HepG2 (cell line): ENCODE results near the gene IKBKE. TPM values are rescaled to one million over a fixed set of nuclear protein-coding genes. Genes with fewer than 3 reads are reported as not detected.

Experiments used
- ATAC-seq: fragments of 200-7000 bp; cut with Tn5 transposase; 3 replicates; pipeline ENCODE4 v1.9.1; 2020; ENCODE audit warnings: mild to moderate bottlenecking, moderate library complexity
- BruUV-seq: library from RNA; stranded (reverse); fragments of 400-500 nt; replicated peaks from 2 replicates; lab custom pipeline; 2021; lab: Mats Ljungman, UMichigan
- CTCF ChIA-PET: fragments of 300-600 bp; formaldehyde crosslinking; extraction: SDS; loops from one replicate; lab custom pipeline; 2021; ENCODE audit warnings: low total read pairs, inconsistent platforms, low intra/inter-chr PET ratio; lab: Yijun Ruan, JAX
- POLR2A ChIA-PET: fragments of 350-600 bp; sonication (Branson Sonifier 250); formaldehyde crosslinking; loops from one replicate; lab custom pipeline; 2020; ENCODE audit warnings: antibody characterized with exemption, inconsistent platforms; lab: Yijun Ruan, JAX
- DNase-seq: peaks from one replicate; pipeline ENCODE4 v3.0.0-alpha.2; 2015; ENCODE audit warnings: low spot score
- FAIRE-seq: peaks from 3 replicates; lab custom pipeline; 2011; peaks lifted over from hg19 to GRCh38; lab: Jason Lieb, UNC
- H2AFZ ChIP-seq: one replicate; pipeline ENCODE4 v1.6.1; 2011; ENCODE audit warnings: low read length, inconsistent platforms
- H3K27ac ChIP-seq: fragments of 300-600 bp; 3 replicates; pipeline ENCODE4 v1.8.0; 2011; ENCODE audit warnings: mixed run types, mild to moderate bottlenecking, mixed read lengths, low read length, inconsistent platforms; ENCODE audit not compliant: insufficient read depth; ENCODE audit errors: extremely low read length
- H3K27me3 ChIP-seq, 2 experiments: fragments of 200-600 bp in 1 of 2; 2 replicates in 1 of 2; 3 replicates in 1 of 2; pipeline versions ENCODE4 v1.6.0 to v1.8.0; 2011; ENCODE audit warnings: low read length in 2 of 2, mild to moderate bottlenecking in 2 of 2, moderate library complexity in 2 of 2, inconsistent platforms in 1 of 2; ENCODE audit not compliant: insufficient read depth in 2 of 2, control insufficient read depth in 1 of 2
- H3K36me3 ChIP-seq, 2 experiments: fragments of 200-600 bp in 1 of 2; replicated peaks in 1 of 2; 2 replicates in 1 of 2; 3 replicates in 1 of 2; pipeline versions ENCODE4 v1.5.1 to v1.8.0; 2011; ENCODE audit warnings: low read length in 2 of 2, inconsistent platforms in 1 of 2; ENCODE audit not compliant: insufficient read depth in 2 of 2, control insufficient read depth in 1 of 2
- H3K4me1 ChIP-seq: 2 replicates; pipeline ENCODE4 v1.5.1; 2012; ENCODE audit warnings: low read length, inconsistent platforms; ENCODE audit not compliant: insufficient read depth
- H3K4me2 ChIP-seq: 2 replicates; pipeline ENCODE4 v1.6.0; 2011; ENCODE audit warnings: low read depth, low read length, inconsistent platforms
- H3K4me3 ChIP-seq, 3 experiments: fragments of 200-600 bp in 1 of 3; sonication (generic), shearing (Covaris generic) in 1 of 3; replicated peaks in 1 of 3; 2 replicates each; pipeline ENCODE4 v1.5.1; 2011 to 2016; ENCODE audit warnings: low read length in 3 of 3, inconsistent platforms in 2 of 3, low read depth in 2 of 3, mild to moderate bottlenecking in 2 of 3, control low read depth in 1 of 3, mixed read lengths in 1 of 3; ENCODE audit not compliant: insufficient read depth in 1 of 3
- H3K79me2 ChIP-seq: one replicate; pipeline ENCODE4 v1.6.1; 2011; ENCODE audit warnings: low read length, inconsistent platforms; ENCODE audit not compliant: insufficient read depth
- H3K9ac ChIP-seq: 2 replicates; pipeline ENCODE4 v1.6.0; 2011; ENCODE audit warnings: mild to moderate bottlenecking, low read depth, low read length, inconsistent platforms; ENCODE audit not compliant: insufficient read depth
- H3K9me3 ChIP-seq: 2 replicates; pipeline ENCODE4 v1.5.1; 2012; ENCODE audit warnings: mild to moderate bottlenecking, low read length
- H4K20me1 ChIP-seq: 2 replicates; pipeline ENCODE4 v1.6.0; 2011; ENCODE audit warnings: inconsistent platforms, mild to moderate bottlenecking, low read length, moderate library complexity; ENCODE audit not compliant: insufficient read depth
- BORCS8-MEF2B ChIP-seq: sonication (generic); formaldehyde crosslinking; IDR thresholded peaks from 2 replicates; pipeline ENCODE4 v1.8.0; 2022; ENCODE audit warnings: mild to moderate bottlenecking, missing genetic modification reagents
- CEBPZ ChIP-seq: IDR thresholded peaks from 2 replicates; pipeline ENCODE4 v1.6.1; 2012; ENCODE audit warnings: low read length, improper control_type of control experiment
- HNRNPUL1 ChIP-seq: fragments of 200-400 bp; formaldehyde crosslinking; IDR thresholded peaks from 2 replicates; pipeline ENCODE4 v1.6.1; 2017; ENCODE audit warnings: low read depth, mild to moderate bottlenecking, low read length, moderate library complexity
- MAFF ChIP-seq: IDR thresholded peaks from 2 replicates; pipeline ENCODE4 v1.6.1; 2011; ENCODE audit warnings: low read depth, low read length, improper control_type of control experiment
- MAFK ChIP-seq, 2 experiments: IDR thresholded peaks in 1 of 2; conservative IDR thresholded peaks in 1 of 2; 2 replicates each; pipeline ENCODE4 v1.6.1; 2011; ENCODE audit warnings: improper control_type of control experiment in 2 of 2, low read length in 2 of 2
- MTF1 ChIP-seq: sonication (generic); formaldehyde crosslinking; IDR thresholded peaks from 2 replicates; pipeline ENCODE4 v1.5.0; 2020; ENCODE audit warnings: missing genetic modification reagents
- SMC3 ChIP-seq: IDR thresholded peaks from 2 replicates; pipeline ENCODE4 v1.6.1; 2011; ENCODE audit warnings: low read length, improper control_type of control experiment
- ZNF282 ChIP-seq: fragments of 450-650 bp; IDR thresholded peaks from 2 replicates; pipeline ENCODE4 v1.6.1; 2018; ENCODE audit not compliant: partially characterized antibody
- WGBS: methylation state at CpG from one replicate; pipeline ENCODE4 v1.1.6; 2017; ENCODE audit warnings: low lambda C conversion rate; 5-methylcytosine and 5-hydroxymethylcytosine counted together
- in situ Hi-C: cut with HindIII; loops from 2 replicates; pipeline ENCODE4 v1.10.0; 2017; ENCODE audit warnings: low pct_unique_long_range_greater_than_20kb; ENCODE audit not compliant: extremely low pct_ligation_motif_present
- intact Hi-C: fragments of 100-400 bp; cut with micrococcal nuclease; formaldehyde crosslinking; loops from one replicate; pipeline ENCODE4 v1.10.0; 2022; ENCODE audit not compliant: unreplicated experiment
- polyA plus RNA-seq, 8 experiments: library from polyadenylated mRNA; depleted of rRNA in 3 of 8; stranded (reverse) in 7 of 8; unstranded in 1 of 8; fragments of >200 nt; fragmentation: Illumina TruSeq in 4 of 8; extraction: Trizol in 4 of 8; gene quantifications; 2 replicates each; pipeline versions ENCODE4 v1.2.1 to v1.2.3, GENCODE V29; 2011 to 2016; ENCODE audit warnings: low read depth in 4 of 8, missing spikeins in 1 of 8, mixed read lengths in 1 of 8; ENCODE audit not compliant: insufficient read depth in 1 of 8
- total RNA-seq, 5 experiments: library from RNA; depleted of rRNA; stranded (reverse); fragments of >200 nt; fragmentation: Illumina TruSeq; extraction: Trizol; gene quantifications; 2 replicates each; pipeline ENCODE4 v1.2.3, GENCODE V29; 2016; ENCODE audit warnings: low read depth in 1 of 5
- TF ChIP-seq, protein P1 (sequence below), 2 experiments: IDR thresholded peaks; 2 replicates each; pipeline ENCODE4 v1.6.1; 2011 to 2012; ENCODE audit warnings: low read length in 2 of 2, borderline replicate concordance in 1 of 2, low read depth in 1 of 2, mild to moderate bottlenecking in 1 of 2, moderate library complexity in 1 of 2
- TF ChIP-seq, protein P2 (sequence below): sonication (generic); formaldehyde crosslinking; IDR thresholded peaks from 2 replicates; pipeline ENCODE4 v1.4.0; 2020; ENCODE audit warnings: mild to moderate bottlenecking, missing genetic modification reagents, borderline replicate concordance

Gene IKBKE
- total and polyA plus RNA-seq, 2 of the 13 experiments (the other 11 are each of a cell fraction or from before 2014, with no cell fraction given): 4.5 to 5.8 TPM

- Histone ChIP-seq H3K4me1 (peaks cover 64% of the 10 kb centered on the region), H3K79me2 (no peaks in the 10 kb centered on the region), H3K36me3 (no peaks in the 10 kb centered on the region), H3K9ac (no peak overlapping the region), H3K27me3 (peaks cover 0 to 10% of the 10 kb centered on the region in 2 experiments; a peak in 2 of 5 replicates), H3K9me3 (no peaks in the 10 kb centered on the region), H3K27ac (no peak overlapping the region), H2AFZ (no peak overlapping the region), H4K20me1 (no peaks in the 10 kb centered on the region), H3K4me2 (peak overlapping the region; percentile 74), H3K4me3 (peak overlapping the region; percentile 36 to 68 (median 60))
- POLR2A ChIA-PET: no interaction called here
- no TSS peak for BruUV-seq
- WGBS: under 1% methylated on average over 12 of the region's 12 CpGs
- FAIRE-seq (peak; percentile 83), DNase-seq (peak; percentile 52), ATAC-seq (peak; percentile 35)
- in situ Hi-C loops: loop anchor here (5.0 kb wide), 1 partner anchor 33 kb away; no protein-coding TSS in a partner anchor
- intact Hi-C loops: no loop called here
- CTCF ChIA-PET: no interaction called here
- TF ChIP-seq BORCS8-MEF2B (CRISPR knock-in tag): no peak
- TF ChIP-seq, protein P1, sequence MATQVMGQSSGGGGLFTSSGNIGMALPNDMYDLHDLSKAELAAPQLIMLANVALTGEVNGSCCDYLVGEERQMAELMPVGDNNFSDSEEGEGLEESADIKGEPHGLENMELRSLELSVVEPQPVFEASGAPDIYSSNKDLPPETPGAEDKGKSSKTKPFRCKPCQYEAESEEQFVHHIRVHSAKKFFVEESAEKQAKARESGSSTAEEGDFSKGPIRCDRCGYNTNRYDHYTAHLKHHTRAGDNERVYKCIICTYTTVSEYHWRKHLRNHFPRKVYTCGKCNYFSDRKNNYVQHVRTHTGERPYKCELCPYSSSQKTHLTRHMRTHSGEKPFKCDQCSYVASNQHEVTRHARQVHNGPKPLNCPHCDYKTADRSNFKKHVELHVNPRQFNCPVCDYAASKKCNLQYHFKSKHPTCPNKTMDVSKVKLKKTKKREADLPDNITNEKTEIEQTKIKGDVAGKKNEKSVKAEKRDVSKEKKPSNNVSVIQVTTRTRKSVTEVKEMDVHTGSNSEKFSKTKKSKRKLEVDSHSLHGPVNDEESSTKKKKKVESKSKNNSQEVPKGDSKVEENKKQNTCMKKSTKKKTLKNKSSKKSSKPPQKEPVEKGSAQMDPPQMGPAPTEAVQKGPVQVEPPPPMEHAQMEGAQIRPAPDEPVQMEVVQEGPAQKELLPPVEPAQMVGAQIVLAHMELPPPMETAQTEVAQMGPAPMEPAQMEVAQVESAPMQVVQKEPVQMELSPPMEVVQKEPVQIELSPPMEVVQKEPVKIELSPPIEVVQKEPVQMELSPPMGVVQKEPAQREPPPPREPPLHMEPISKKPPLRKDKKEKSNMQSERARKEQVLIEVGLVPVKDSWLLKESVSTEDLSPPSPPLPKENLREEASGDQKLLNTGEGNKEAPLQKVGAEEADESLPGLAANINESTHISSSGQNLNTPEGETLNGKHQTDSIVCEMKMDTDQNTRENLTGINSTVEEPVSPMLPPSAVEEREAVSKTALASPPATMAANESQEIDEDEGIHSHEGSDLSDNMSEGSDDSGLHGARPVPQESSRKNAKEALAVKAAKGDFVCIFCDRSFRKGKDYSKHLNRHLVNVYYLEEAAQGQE (IDR thresholded peaks at IDR 0.05; ENCODE audit: borderline replicate concordance in 1 of 2, low read depth in 1 of 2, low read length in 2 of 2): no peak
- TF ChIP-seq MAFK (conservative IDR thresholded peaks at IDR 0.05 in 1 of 2, IDR thresholded peaks at IDR 0.05 in 1 of 2; ENCODE audit: low read length in 2 of 2): peak in 1 of 2 experiments; percentile 19; a peak in 2 of 4 replicates
- TF ChIP-seq, protein P2, sequence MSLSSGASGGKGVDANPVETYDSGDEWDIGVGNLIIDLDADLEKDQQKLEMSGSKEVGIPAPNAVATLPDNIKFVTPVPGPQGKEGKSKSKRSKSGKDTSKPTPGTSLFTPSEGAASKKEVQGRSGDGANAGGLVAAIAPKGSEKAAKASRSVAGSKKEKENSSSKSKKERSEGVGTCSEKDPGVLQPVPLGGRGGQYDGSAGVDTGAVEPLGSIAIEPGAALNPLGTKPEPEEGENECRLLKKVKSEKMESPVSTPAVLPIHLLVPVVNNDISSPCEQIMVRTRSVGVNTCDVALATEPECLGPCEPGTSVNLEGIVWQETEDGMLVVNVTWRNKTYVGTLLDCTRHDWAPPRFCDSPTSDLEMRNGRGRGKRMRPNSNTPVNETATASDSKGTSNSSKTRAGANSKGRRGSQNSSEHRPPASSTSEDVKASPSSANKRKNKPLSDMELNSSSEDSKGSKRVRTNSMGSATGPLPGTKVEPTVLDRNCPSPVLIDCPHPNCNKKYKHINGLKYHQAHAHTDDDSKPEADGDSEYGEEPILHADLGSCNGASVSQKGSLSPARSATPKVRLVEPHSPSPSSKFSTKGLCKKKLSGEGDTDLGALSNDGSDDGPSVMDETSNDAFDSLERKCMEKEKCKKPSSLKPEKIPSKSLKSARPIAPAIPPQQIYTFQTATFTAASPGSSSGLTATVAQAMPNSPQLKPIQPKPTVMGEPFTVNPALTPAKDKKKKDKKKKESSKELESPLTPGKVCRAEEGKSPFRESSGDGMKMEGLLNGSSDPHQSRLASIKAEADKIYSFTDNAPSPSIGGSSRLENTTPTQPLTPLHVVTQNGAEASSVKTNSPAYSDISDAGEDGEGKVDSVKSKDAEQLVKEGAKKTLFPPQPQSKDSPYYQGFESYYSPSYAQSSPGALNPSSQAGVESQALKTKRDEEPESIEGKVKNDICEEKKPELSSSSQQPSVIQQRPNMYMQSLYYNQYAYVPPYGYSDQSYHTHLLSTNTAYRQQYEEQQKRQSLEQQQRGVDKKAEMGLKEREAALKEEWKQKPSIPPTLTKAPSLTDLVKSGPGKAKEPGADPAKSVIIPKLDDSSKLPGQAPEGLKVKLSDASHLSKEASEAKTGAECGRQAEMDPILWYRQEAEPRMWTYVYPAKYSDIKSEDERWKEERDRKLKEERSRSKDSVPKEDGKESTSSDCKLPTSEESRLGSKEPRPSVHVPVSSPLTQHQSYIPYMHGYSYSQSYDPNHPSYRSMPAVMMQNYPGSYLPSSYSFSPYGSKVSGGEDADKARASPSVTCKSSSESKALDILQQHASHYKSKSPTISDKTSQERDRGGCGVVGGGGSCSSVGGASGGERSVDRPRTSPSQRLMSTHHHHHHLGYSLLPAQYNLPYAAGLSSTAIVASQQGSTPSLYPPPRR (CRISPR knock-in tag): no peak
- TF ChIP-seq ZNF282: no peak
- no peak for TF ChIP-seq CEBPZ
- no peak for TF ChIP-seq MTF1 (CRISPR knock-in tag)
- peak; percentile 76 for TF ChIP-seq HNRNPUL1
- TF ChIP-seq SMC3: no peak
- TF ChIP-seq MAFF: no peak; the same call in 1 of the 2 replicates
These were observed 39.5 kb downstream of the IKBKE start for GRCh38 chr1:206509612-206510257.
